Measurements from ENCODE around the gene PDIK1L.

The PDIK1L gene

DNA sequence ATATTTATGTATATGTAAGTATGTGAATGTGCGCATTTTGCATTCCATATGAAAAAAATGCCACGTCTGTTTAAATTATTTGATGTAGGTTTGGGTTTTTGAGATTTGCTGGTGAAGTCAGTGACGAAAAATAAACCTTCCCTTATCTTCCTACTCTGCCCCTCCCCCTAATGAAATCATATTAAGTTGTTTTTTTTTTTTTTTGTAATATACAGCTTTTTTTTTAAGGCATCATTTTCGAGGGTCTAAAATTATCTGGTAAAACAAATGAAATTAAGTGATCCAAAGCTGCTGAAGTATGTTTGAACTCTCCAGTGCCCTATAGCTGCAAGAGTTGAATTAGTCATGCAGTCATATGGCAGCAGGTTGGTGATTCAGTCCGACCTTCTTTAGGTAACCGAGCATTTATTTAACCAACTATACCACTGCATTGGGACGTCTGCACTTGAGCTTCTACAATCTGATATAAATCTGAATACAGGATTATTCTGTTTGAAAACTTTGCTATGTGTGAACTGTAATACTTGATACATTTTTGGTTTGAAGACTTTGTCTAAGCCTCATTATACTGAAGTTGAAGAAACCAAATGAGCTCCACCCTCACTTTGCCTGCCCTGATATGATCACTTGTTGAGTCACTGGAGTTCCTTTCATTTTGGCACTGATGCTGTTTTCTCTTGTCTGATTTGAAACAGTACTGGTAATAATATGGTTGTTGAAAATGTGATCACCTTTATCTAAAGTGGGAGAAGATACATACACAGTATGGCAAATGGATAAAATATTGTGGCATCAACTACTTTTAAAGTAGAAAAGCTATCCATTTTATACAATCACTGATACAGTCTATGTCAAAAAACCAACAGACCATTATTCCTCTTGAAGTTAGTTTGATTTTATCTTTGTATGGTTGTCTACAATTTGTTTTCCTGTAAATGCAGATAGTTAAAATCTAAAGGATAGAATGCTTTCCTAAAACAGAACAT is 11.7 kb downstream of the PDIK1L start:
- peak; percentile 86 for DNase-seq (ENCODE audit: low spot score)

DNA sequence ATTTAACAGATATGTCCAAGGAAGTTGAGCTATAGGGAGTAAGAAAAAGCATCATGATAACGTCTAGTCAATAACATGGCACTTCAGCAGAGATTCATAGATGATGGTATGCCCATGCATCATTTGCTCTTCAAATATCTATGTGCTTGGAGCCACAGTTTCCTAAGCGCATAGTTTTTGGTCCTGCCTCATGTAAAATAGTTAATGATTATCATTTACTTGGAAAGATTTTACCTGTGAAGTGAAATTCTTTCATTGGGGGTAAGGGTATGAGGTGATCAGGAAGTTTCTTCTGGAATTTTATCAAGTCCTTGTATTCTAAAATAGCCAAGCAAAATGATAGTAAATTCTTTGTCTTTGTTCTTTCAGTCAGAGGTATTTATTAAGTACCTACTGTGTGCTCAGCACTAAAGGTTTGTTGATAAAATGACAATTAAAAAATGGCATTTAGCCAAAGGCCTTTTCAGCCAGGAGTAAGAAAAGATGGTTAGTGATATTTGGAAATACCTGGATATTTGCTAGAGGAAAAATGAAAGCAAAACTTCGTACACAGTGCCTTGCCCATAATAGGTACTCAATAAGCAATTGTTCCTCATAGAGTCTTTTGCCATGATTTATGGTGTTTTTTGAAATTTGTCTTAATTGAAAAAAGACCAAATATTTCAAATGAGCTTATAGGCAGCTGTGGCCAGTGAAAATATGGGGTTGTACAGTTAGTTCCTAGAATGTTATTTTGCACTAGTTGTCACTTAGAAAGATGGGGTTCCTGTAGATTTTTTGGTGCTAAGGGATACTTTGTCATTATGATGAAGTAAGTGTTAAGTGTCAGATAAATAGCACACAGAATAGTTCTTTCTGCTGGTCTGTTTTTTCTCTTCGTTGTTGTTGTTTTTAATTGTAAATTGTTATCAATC is 13.1 kb downstream of the PDIK1L start:
- DNase-seq (ENCODE audit: low spot score): peak; percentile 55

DNA sequence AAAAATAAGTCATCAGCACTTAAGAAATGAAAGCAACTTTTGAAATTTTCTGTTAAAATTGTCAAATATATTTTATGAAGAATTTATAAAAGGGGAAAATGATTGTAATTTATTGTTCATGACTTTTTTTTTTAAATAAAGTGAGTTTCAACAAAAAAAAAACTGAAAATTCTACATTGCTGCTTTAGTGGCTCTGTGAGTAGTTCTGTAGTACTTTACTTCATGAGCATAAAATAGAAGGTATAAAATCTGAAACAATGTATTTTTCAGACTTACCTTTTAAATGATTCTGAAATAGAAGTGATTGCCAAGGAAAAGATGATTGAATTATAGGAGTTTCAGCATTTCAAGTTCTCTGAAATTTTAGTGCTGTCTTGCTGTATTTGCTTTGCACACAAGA is 13.8 kb downstream of the PDIK1L start:
- DNase-seq (ENCODE audit: low spot score): peak; percentile 62

DNA sequence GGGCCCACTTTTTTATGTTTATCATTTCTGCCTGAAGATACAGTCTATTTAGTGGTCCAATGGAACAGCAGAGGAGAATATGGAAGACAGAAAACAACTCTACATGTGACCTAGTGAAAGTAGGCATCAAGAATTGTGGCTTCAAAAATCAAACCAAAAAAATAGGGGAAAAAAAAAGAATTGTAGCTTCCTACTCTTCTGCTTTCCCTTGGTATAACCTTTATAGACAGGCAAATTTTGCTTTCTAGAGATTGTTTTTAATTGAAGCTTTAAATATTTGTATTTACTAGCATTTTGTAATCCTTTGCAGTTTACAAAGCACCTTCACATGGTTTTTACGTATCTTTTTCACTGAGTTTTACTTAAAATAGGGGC is 14.3 kb downstream of the PDIK1L start:
- DNase-seq (ENCODE audit: low spot score): no peak

DNA sequence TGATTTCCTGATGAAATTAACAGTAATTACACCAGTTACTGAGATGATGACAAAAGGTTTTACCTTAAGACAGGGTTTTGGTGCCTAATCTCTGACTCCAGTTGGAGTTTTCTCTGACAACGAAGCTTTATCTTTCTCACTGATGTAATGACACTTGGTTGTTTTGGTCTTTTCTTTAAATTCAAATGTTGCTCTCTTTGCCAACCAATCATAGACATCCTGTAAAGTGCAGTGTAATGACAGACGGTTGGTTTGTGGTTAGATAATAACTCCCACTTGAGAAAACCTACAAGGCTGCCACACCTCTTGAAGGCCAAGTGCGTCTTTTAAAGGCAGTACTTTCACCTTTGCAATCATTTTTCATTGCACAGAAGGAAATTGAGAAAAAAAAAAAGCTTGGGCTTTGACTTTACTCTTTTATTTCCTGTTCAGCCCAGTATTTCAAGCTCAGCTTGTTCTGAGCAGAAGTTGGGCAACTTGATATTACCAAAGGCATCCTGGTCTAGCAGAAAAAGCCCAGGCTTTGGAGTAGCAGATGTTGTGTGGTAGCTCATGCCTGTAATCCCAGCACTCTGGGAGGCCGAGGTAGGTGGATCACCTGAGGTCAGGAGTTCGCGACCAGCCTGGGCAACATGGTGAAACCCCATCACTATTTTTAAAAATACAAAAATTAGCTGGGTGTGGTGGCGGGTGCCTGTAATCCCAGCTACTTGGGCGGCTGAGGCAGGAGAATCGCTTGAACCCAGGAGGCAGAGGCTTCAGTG is 14.9 kb downstream of the PDIK1L start:
- peak; percentile 93 for DNase-seq (ENCODE audit: low spot score)

DNA sequence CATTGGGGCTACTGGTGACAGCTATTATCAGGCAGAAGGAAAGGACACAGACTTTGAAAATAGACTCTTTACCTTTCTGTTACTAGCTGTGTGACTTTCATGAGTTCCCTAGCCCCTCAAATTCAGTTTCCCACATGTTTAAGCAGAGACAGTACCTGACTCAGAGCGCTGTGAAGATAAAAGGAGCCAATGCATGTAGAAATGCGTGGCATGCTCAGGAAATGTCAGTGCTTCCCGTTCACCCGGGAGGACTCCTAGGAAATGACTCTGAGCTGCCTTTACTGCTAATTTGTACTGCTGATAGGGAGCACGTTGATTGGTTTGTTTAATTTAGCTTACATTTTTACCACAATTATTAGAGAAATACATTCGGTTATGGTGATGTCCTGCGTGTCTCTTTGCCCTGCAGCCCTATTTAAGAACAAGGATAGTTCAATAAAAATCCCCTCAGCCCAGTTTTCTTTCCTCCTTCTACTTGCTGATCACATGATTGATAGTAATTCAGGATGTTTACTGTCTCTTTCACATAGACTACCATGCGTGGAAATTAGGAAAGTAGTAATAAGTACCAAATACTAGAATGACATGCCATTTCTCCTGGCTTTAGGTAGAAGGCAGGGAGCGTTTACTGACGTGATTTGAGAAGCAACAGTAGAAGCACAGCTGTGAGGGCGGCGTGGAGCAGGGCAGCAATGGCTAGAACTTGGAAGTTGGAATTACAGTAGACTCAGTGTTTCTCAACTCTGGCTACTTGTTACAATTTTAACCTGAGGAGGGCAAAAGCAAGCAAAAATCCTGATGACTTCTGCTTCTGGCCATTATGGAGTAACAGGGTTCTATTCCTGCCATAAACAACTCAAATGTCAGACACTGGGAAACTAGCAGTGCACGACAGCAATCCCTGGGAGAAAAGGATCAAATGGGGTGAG is 15.9 kb downstream of the PDIK1L start:
- peak; percentile 73 for DNase-seq (ENCODE audit: low spot score)

DNA sequence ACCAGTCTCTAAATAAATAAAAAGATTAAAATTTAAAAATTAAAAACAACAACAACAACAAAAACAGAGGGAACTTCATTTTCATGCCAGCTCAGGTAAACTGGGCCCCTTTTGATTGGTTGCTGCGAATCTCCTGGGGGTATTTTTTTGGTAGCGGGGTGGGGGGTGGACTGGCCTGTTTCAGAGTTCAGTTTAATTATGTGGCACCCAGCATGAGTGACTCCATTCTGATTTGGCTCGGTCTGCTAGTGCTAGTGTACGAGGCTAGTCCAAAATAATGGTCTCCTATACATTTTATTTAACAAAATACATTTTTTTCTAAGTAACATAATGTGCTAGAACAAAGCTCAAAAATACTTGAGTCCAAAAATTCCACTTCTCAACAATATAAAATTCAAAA is 18.2 kb downstream of the PDIK1L start:
- DNase-seq (ENCODE audit: low spot score): no peak

DNA sequence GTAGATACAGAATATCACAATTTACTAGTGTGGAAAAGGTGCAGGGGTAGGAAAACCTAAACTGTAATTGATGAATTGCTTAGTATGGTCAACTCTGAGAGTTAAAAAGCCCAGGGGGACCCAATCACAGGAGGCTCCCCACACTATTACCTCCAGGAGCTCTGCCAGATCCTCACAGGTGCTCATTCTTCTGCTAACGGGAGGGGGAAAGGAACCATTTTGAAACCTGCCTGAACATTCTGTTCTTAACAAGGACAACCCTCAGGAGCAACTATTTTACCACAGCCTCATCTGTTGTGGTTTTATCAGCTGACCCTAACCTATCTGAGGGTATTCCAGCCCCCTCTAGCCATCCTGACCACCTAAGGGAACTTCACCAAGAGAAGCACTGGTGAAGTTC is 19.1 kb downstream of the PDIK1L start:
- DNase-seq (ENCODE audit: low spot score): peak; percentile 3

DNA sequence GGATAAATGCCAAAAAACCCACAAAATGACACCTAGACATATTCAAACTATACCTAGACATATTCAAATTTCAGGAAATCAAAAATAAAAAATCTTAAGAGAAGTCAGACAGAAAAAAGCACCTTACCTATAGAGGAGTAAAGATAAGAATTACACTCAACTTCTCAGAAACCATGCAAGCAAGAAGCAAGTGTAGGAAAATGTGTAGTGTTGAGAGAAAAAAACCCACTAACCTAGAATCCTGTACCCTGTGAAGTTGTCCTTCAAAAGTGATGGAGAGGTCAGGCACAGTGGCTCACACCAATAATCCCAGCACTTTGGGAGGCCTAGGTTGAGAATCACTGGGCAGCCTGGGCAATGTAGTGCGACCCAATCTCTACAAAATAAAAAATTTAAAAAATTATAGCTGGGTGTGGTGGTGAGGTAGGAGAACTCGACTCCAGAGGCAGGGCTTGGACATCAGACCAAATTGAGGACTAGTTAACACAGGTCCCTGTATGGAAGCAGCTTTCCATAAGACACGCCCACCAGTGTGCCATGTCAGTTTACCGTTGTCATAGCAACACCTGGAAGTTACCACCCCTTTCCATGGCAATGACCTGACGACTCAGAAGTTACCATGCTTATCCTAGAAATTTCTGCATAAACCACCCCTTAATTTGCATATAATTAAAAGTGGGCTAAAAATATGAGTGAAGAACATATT is 20.7 kb downstream of the PDIK1L start:
- DNase-seq (ENCODE audit: low spot score): no peak

DNA sequence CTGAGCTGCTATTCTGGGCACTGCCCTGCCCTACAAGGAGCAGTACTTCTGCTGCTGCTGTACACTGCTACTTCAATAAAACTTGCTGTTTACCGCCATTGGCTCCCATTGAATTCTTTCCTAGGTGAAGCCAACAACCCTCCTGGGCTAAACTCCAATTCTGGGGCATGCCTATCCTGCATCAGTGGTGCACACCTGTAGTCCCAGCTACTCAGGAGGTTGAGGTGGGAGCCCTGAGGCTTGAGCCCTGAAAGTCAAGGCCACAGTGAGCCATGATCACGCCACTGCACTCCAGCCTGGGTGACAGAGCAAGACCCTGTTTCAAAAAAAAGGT is 21.2 kb downstream of the PDIK1L start:
- DNase-seq (ENCODE audit: low spot score): no peak

DNA sequence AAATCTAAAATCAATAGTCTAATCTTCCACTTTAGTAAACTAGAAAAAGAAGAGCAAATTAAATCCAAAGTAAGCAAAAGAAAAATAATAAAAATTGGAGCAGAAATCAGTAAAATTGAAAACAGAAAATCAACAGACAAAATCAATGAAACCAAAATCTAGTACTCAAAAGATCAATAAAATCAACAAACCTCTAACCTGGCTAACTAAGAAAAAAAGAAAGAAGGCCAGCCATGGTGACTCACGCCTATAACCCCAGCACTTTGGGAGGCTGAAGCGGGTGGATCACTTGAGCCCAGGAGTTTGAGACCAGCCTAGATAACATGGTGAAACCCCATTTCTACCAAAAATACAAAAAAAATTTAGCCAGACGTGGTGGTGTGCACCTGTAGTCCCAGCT is 22.8 kb downstream of the PDIK1L start:
- DNase-seq (ENCODE audit: low spot score): no peak

DNA sequence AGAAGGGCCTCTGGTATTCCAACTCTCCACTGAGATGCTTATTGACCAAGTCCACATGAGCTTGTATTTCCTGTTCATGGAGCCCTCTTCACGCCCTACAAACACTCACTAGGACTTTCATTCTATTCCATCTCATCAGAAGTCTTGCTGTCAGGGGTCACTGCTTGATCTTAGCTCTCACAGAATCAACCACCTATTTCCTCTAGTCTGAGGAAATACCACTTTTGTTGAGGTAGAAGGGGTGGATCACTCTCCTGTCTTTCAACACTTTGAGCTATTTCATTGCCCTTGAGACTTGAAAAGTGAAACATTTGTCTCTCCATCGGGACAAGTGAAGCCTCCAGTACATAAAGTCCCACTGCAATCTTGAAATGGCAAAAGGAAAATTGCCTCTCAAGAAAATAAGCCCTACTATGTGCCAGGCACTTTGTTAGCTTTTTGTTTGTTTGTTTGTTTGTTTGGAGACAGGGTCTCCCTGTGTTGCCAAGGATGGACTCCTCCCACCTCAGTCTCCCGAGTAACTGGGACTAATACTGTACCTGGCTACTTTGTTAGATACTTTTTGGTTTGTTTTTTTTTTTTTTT is 27.4 kb downstream of the PDIK1L start:
- no peak for DNase-seq (ENCODE audit: low spot score)

DNA sequence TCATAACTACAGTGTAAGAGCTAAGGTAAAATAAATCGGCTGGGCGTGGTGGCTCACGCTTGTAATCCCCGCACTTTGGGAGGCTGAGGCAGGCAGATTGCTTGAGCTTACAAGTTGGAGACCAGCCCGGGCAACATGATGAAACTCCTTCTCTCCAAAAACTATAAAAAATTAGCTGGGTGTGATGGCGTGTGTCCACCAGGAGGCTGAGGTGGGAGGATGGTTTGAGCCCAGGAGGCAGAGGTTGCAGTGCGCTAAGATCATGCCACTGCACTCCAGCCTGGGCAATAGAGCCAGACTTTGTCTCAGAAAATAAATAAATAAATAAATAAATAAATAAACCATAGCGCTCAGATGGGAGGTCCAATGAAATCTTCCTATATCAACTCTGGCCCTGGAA is 30.5 kb downstream of the PDIK1L start:
- no peak for DNase-seq (ENCODE audit: low spot score)

DNA sequence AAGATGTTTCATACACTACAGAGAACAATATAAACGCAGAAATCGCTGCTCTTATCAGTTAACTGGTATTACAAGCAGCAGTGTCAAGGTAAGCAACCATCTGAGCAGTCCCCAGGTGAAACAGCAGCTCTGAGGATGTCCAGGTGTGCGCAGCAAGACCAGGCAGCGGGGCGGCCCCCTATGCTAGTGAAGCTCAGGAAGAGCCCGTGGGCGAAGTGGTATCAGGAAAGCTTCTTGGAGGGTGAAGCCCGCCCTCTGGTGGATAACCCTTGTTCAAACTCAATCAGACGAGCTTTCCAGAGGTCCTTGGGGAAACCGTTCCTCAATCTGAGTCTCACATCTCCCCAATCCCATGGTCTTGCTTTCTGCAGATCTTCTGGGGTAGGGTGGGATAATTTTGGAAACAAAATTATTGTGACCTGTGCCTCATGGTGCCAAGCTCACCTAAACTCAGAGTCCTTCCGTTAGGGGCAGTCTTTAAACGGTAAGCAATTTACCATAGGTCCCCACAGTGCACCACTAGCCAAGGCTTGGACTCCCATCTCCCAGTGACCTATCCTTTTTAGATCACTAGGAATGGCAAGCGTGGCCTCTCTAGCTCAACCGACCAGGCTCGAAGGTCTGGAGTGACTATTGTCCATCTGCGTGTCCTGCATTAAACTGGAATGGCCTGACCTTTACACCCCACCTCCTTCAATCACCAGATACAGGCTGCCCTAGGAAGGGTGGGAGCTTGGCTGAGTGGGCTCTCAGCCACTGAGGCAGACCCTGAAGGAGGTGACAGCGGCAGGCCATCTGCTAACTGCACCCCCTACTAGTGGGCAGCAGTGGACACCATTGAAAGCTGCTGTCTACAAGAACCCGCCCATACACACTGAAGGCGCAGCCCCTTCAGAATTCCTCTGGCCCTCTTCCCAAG is 33.7 kb downstream of the PDIK1L start:
- DNase-seq (ENCODE audit: low spot score): peak; percentile 94

DNA sequence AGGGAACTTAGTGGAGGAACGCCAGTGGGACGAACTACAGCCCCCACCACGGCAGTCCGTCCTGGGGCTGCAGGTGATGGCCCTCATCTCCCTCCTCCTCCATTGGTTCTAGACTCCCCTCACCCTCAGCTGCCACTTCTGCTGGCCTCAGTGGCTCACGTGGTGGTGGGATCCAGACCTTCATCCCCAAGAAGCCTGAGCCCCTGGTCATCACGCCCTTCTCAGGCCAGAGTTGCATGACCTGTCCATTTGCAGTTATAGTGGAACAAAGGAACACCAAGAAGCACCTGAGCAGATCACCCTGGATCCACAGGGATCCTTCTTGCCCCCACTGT is 34.3 kb downstream of the PDIK1L start:
- DNase-seq (ENCODE audit: low spot score): no peak

DNA sequence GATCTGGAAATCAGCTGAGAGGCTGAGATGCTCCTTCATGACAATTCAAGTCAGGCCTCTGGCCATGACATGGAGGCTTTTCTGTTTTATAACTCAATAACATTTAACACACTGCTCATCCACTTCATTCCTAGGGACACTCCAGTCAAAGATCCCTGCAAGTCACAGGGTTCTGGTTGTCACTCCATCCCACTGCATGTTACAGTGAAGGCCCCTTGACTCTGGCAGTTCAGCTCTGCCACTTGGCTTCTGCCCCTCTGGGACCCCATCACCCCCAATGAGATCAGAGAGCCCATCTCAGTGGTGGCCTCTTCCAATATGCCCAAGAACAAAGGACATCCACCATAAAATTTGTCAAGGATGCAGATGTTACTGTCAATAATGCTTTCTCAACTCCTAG is 37.3 kb downstream of the PDIK1L start:
- DNase-seq (ENCODE audit: low spot score): no peak

DNA sequence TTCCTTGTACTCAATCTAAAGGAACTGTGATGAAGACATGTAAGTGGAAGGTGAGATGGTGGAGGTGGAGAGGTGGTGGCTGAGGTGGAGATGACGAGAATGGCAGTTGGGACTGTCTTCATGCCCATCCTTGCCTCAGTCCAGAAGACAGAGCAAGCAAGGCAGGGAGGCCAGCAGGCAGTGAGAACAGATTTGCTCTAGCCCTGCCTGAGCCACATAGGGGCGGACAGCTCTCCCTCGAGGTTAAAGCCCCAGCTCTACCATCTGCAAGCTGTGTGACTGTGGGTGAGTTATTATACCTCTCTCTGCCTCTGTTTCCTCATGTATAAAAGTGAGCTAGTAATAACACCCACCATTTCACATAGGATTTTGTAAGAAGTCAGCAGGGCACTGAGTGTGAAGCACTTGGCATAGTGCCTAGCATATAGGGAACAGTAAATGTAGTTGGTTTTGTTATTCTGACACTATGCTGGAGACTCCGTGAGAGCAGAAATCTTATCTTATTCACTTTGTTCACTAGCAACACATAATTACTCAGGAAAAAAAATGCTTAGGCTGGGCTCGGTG is 42.4 kb downstream of the PDIK1L start:
- no peak for DNase-seq (ENCODE audit: low spot score)

DNA sequence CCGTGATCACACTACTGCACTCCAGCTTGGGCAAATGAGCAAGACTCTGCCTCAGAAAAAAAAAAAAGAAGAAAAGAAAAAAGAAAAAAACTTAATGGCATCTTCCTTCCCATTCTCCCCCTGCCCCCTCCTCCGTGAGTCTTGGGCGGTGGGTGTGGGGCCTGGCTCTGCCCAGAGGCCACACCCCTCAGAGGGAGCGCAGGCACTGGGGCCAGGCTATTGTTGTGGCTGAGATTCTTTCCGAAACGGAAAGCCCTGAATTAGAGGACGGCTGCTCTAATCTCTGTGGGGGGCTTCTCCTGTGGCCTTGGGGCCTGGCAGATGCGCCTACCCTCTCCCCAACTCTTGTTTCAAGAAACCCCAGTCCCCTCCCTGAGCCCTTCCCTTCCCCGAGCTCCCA is 43.1 kb downstream of the PDIK1L start:
- no peak for DNase-seq (ENCODE audit: low spot score)
